C4-2B (cell line): ENCODE measurements around the gene ASAP2.

Experiments used
- H3K27ac ChIP-seq: fragments of 450-650 bp; 2 replicates; pipeline ENCODE4 v1.5.1; 2017
- ZFX ChIP-seq: fragments of 450-650 bp; IDR thresholded peaks from 2 replicates; pipeline ENCODE4 v1.6.1; 2017
- TF ChIP-seq, protein P1 (sequence below): fragments of 450-650 bp; conservative IDR thresholded peaks from 2 replicates; pipeline ENCODE4 v1.5.1; 2017; ENCODE audit warnings: mild to moderate bottlenecking

ASAP2 gene

GRCh38 chr2:9174771-9175437, 31.7 kb upstream of the ASAP2 start:
- no peak overlapping the region for H3K27ac ChIP-seq
- TF ChIP-seq, protein P1, sequence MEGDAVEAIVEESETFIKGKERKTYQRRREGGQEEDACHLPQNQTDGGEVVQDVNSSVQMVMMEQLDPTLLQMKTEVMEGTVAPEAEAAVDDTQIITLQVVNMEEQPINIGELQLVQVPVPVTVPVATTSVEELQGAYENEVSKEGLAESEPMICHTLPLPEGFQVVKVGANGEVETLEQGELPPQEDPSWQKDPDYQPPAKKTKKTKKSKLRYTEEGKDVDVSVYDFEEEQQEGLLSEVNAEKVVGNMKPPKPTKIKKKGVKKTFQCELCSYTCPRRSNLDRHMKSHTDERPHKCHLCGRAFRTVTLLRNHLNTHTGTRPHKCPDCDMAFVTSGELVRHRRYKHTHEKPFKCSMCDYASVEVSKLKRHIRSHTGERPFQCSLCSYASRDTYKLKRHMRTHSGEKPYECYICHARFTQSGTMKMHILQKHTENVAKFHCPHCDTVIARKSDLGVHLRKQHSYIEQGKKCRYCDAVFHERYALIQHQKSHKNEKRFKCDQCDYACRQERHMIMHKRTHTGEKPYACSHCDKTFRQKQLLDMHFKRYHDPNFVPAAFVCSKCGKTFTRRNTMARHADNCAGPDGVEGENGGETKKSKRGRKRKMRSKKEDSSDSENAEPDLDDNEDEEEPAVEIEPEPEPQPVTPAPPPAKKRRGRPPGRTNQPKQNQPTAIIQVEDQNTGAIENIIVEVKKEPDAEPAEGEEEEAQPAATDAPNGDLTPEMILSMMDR: no peak
- no peak for TF ChIP-seq ZFX

DNA sequence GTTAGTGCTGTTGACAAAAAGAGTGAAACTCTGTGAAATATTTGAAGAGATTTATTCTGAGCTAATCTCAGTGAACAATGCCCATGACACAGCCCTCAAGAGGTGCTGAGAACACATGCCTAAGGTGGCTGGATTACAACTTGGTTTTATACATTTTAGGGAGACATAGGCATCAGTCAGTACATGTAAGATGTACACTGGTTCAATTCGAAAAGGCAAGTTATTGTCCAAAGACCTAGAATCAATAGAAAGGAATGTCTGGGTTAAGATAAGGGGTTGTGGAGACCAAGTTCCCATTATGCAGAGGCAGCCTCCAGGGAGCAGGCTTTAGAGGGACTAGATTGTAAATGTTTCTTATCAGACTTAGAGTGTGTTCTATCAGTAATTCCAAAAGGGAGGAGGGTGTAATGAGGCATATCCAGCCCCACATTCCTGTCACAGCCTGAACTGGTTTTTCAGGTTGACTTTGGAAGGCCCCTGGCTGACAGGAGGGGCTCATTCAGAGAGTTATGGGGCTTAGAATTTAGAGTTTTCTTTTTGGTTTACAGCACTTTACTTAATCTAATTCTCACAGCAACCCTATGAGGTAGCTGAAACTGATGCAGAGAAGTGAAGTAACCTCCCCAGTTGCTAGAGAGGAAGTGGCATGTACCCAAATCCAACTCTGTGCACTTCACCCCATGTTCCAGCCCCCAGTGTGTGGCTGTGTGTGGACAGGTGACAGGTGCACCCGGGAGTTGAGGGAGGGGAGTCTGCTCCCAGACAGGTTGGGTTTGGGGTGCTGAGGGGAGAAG, 28.3 kb upstream of the ASAP2 start:
- no peak for TF ChIP-seq ZFX
- TF ChIP-seq, protein P1: no peak
- peak overlapping the region; percentile 33; the same call in 1 of the 2 replicates for H3K27ac ChIP-seq

DNA sequence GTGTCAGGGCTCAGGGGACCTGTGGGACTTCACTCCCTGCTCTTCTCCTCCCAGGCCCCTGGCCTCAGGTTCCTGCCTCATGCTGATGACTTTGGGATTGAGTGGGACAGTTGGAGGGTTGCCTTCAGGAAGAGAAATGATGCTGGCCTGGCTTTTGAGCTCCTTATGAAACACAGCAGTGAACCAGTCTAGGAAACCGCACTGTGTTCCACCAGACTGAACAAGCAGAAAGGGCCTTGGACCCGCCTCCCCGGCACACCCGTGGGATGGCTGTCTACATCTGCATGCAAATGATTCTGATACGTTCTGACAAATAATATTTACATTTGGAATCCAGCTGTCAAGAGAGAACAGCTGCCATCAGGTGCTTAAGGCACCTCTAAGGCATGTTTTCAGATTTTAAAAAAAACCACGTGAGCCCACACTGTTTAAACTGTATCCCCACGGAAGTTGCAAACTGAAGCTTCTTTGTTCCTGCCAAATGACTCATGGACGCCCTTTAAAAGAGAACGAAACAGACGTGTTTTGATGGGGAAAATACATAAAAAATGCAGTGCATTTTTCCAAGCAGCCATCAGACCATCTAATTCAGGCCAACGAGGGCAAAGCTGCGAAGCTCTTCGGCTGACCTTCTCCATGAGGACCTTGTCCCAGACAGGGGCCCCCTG, 27.6 kb upstream of the ASAP2 start:
- TF ChIP-seq, protein P1: no peak
- no peak for TF ChIP-seq ZFX
- peak overlapping the region; percentile 33; the same call in 1 of the 2 replicates for H3K27ac ChIP-seq

DNA sequence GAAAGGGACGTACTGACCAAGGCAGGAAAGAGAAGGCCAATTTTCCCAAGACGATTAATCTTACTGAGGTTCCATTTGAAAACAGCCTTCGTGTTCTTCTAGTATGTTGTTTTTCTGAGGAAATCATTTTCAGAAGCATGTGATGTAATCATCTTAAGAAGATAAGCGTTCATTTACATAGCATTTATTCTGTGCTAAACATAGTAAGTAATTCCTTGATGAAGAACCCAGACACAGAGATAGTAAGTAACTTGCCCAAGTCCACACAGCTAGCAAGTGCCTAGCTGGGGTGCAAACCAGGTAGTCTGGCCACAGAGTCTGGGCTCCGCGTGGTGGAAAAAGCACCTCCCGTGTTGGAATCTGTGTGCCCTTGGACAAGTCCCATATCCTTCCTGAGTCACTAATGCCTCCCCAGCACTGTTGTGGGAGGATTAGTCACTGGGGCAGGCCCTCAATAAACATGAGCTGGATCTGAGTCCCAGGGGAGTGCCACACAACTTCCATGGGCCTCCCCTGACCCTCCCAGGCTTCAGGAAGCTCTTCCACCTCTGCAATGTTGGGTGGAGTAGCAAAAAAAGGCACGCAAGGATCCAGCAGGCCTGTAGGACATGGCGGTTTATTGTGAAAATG, 26.9 kb upstream of the ASAP2 start:
- TF ChIP-seq ZFX: no peak
- TF ChIP-seq, protein P1: no peak
- no peak overlapping the region for H3K27ac ChIP-seq

GRCh38 chr2:9184361-9184760, 22.3 kb upstream of the ASAP2 start:
- H3K27ac ChIP-seq: no peak overlapping the region
- TF ChIP-seq ZFX: no peak
- TF ChIP-seq, protein P1: no peak

DNA sequence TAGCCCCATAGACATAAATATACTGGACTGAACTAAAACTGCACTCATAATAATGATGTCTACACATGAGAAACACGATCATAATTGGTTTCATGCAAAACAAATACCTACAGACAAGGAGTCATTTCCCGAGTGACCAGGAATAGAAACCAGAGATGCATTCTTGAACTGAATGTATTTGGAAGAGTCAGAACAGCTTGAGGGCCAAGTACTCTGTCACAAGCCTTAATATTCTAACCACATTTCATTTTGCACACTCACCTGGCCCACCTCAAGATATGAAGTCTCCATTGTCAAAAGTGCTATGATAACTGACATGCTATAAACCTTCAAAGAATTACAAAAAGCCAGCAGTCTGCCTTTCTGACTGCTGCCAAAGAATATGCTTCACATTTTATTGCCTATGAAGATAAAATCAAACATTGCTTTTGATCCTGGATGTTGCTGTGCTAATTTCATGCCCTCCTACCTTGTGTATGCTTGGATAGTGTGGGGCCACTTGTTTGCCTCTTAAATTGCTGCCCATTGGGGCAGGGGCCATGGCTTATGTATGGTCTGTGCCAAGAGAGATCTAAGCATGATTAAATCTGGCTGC, 18.9 kb upstream of the ASAP2 start:
- H3K27ac ChIP-seq: no peak overlapping the region; the same call in 1 of the 2 replicates
- no peak for TF ChIP-seq ZFX
- TF ChIP-seq, protein P1: no peak
